Mucosa of gallbladder (tissue), 1 donor: ENCODE measurements around the gene CD300A. TPM values are rescaled to one million over a fixed set of nuclear protein-coding genes. Genes with fewer than 3 reads are reported as not detected.

ENCODE experiments used
- DNase-seq: peaks from one replicate; pipeline ENCODE4 v3.0.0-alpha.2; 2020; ENCODE audit warnings: low spot score
- total RNA-seq: library from RNA; stranded (reverse); gene quantifications from one replicate; pipeline ENCODE4 v1.2.1, GENCODE V29; 2021
- donor health status: DM: no; HTN: no; CAD: no.

Gene CD300A
- total RNA-seq, result 15.2 TPM

GRCh38 chr17:74466111-74466827 lies at the start of gene CD300A:
TSS of gene CD300A (plus strand) at chr17:74466634. CDS start at chr17:74466704, 70 bp downstream.
- no peak for DNase-seq

- DNase-seq, result no peak
Measured at GRCh38 chr17:74417178-74418045, 49.0 kb upstream of the CD300A start.

- DNase-seq, result no peak
Measured at GRCh38 chr17:74419928-74420411, 46.5 kb upstream of the CD300A start.

GRCh38 chr17:74424117-74424516 lies 42.3 kb upstream of the CD300A start:
- DNase-seq, result no peak

GRCh38 chr17:74424657-74425056 lies 41.8 kb upstream of the CD300A start:
- no peak for DNase-seq

- no peak for DNase-seq
Measured at GRCh38 chr17:74426551-74427047, 39.8 kb upstream of the CD300A start.

- peak; percentile 77 for DNase-seq
Measured at GRCh38 chr17:74427048-74427762, 39.2 kb upstream of the CD300A start.

GRCh38 chr17:74427763-74428153 lies 38.7 kb upstream of the CD300A start:
- no peak for DNase-seq

- no peak for DNase-seq
Measured at GRCh38 chr17:74429604-74430384, 36.6 kb upstream of the CD300A start.

GRCh38 chr17:74430385-74430705 lies 36.1 kb upstream of the CD300A start:
- DNase-seq, result no peak

- peak; percentile 88 for DNase-seq
Measured at GRCh38 chr17:74430706-74431567, 35.5 kb upstream of the CD300A start.

- peak; percentile 90 for DNase-seq
Measured at GRCh38 chr17:74431568-74432423, 34.6 kb upstream of the CD300A start, which contains the start of gene GPRC5C. TSS of gene GPRC5C (plus strand) at chr17:74432088. CDS start at chr17:74439777, 7,689 bp downstream.

GRCh38 chr17:74432424-74432690 lies 34.1 kb upstream of the CD300A start:
- no peak for DNase-seq

- no peak for DNase-seq
Measured at GRCh38 chr17:74432766-74433391, 33.6 kb upstream of the CD300A start.

GRCh38 chr17:74433421-74434121 lies 32.9 kb upstream of the CD300A start:
- DNase-seq, result no peak

- no peak for DNase-seq
Measured at GRCh38 chr17:74435775-74436359, 30.6 kb upstream of the CD300A start.

- no peak for DNase-seq
Measured at GRCh38 chr17:74437702-74438101, 28.7 kb upstream of the CD300A start.
